Body of pancreas (tissue), 4 donors: ENCODE data around the gene PITPNC1.

ENCODE experiments used
- POLR2A ChIP-seq, 3 donors: fragments of 450-650 bp; IDR thresholded peaks; one replicate each; pipeline ENCODE4 v1.6.1; 2016; ENCODE audit warnings: antibody characterized with exemption in 3 of 3, mild to moderate bottlenecking in 2 of 3
- TF ChIP-seq, protein P1 (sequence below), 7 experiments: fragments of 450-650 bp in 4 of 7; fragments of 200-600 bp in 3 of 7; sonication (generic) in 3 of 7; IDR thresholded peaks; one replicate each; pipeline ENCODE4 v1.5.1; 2016 to 2019; ENCODE audit warnings: antibody characterized with exemption in 7 of 7

DNA sequence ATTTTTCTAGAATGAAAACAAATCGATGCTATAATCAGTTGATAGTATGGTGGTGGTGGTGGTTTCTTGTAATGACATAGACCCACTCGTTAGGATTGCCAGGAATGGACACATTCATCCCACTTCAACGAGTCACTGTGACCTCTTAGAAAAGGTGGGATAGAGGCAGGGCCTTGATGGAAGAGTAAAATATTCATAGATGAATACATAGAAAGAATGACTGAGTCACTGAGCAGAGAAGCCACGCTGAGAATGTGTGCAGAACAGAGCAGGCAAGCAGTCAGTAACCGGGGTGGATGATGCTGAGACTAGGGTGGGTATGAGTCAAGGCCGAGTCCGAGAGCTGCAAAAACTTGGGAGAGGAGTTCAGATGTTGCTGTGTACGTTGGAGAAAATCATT lies 129.9 kb downstream of the PITPNC1 start:
- TF ChIP-seq, protein P1, sequence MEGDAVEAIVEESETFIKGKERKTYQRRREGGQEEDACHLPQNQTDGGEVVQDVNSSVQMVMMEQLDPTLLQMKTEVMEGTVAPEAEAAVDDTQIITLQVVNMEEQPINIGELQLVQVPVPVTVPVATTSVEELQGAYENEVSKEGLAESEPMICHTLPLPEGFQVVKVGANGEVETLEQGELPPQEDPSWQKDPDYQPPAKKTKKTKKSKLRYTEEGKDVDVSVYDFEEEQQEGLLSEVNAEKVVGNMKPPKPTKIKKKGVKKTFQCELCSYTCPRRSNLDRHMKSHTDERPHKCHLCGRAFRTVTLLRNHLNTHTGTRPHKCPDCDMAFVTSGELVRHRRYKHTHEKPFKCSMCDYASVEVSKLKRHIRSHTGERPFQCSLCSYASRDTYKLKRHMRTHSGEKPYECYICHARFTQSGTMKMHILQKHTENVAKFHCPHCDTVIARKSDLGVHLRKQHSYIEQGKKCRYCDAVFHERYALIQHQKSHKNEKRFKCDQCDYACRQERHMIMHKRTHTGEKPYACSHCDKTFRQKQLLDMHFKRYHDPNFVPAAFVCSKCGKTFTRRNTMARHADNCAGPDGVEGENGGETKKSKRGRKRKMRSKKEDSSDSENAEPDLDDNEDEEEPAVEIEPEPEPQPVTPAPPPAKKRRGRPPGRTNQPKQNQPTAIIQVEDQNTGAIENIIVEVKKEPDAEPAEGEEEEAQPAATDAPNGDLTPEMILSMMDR (IDR thresholded peaks at IDR 0.05): no peak
- TF ChIP-seq POLR2A (IDR thresholded peaks at IDR 0.05): no peak
